ENCODE results near the gene MFSD12. TPM values are rescaled to one million over a fixed set of nuclear protein-coding genes. Genes with fewer than 3 reads are reported as not detected.
A peak's percentile ranks its signal among the peaks of the same experiment; 100 is the strongest.

The MFSD12 gene
- total RNA-seq, 4 donors from 2014 or later = 76.5 to 146 (median 104) TPM

DNA sequence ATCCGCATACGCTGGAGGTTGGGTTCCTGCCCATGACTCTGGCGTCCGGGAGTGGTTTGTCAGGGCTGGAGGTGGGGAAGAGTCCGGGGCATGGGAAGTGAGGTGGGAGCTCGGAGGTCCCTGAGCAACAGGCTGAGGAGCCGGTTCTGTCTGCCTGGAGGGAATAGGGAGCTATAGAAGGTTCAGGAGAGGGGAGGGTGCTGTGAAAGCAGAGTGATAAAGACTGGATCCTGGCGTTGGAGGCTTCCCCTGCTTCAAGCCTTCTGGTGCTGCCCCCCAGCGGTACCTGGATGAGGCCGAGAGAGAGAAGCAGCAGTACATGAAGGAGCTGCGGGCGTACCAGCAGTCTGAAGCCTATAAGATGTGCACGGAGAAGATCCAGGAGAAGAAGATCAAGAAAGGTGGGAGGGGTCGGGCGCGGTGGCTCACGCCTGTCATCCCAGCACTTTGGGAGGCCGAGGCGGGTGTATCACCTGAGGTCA lies 17.9 kb upstream of the MFSD12 start:
- DNase-seq = no peak
- Histone ChIP-seq H3K4me1 (peaks cover 0 to 37% (median 8%) of the 10 kb centered on the region in 4 donors), H3K27ac (no peak overlapping the region), H3K4me3 (no peak overlapping the region), H3K27me3 (no peaks in the 10 kb centered on the region), H3K9me3 (no peaks in the 10 kb centered on the region), H3K36me3 (peaks cover 0 to 5% (median 0%) of the 10 kb centered on the region in 3 donors)
- TF ChIP-seq POLR2A (IDR thresholded peaks at IDR 0.05) (no peak), CTCF (IDR thresholded peaks at IDR 0.05) (peak in 3 of 6 experiments; percentile 10 to 16 (median 14))

DNA sequence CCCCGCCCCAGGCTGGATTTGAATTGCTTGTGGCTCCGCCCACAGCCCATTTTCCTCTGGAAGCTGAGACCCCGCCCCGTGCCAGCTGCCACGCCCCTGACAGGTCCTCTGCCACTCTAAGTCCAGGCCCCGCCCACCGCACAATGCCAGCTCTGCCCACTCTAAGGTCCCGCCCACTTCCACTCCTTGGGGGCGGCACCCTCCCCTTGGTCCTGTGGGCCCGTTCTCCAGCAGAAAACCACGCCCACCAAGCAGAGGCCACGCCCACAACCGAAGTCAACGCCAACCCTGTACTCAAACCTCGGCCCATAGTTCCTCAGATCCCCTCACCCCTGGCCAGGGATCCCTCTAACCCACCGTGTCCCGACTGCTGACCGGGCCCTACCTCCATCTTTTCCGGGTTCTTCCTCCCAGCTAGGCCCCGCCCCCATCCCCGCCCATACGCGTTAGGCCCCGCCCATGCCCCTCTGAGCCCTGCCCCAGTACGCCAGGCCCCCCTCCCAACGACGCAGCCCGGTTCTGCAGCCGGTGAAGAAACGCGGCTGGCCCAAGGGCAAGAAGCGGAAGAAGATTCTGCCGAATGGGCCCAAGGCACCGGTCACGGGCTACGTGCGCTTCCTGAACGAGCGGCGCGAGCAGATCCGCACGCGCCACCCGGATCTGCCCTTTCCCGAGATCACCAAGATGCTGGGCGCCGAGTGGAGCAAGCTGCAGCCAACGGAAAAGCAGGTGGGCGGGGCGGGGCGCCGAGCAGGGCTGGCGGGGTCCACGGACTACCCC lies 16.7 kb upstream of the MFSD12 start:
- Histone ChIP-seq H3K4me1 (peaks cover 0 to 43% (median 8%) of the 10 kb centered on the region in 4 donors), H3K9me3 (no peaks in the 10 kb centered on the region), H3K27ac (peak overlapping the region in 3 of 4 donors; percentile 82 to 91 (median 86)), H3K27me3 (no peaks in the 10 kb centered on the region), H3K36me3 (peaks cover 0 to 5% (median 0%) of the 10 kb centered on the region in 3 donors), H3K4me3 (peak overlapping the region; percentile 62 to 93 (median 74))
- no peak for TF ChIP-seq CTCF (IDR thresholded peaks at IDR 0.05)
- TF ChIP-seq POLR2A (IDR thresholded peaks at IDR 0.05) = no peak
- peak; percentile 81 to 97 (median 95) for DNase-seq

DNA sequence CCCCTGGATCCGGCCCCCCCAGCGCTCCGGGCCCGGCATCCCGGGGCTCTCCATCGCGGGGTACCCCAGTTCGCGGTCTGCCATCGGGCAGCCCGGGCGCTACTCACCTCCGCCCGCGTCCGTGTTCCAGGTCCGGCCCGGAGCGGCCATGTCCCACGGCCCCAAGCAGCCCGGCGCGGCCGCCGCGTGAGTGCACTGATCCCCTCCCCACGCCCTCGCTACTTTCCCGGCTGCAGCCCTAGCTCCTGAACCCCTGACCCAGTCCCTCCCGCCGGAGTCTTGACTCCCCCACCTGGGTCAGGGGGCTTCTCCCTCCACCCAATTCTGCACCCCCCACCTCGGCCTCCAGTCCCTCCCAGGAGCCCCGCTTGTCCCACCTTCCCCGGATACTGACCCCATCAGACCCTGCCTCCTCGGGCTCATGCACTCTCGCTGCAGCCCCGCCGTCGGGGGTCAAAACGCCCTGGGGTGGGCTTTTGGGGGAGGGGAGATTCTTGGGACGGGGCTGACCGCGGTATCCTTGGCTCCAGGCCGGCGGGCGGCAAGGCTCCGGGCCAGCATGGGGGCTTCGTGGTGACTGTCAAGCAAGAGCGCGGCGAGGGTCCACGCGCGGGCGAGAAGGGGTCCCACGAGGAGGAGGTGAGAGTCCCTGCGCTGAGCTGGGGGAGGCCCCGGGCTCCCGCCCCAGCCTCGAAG lies 15.9 kb upstream of the MFSD12 start:
- no peak for DNase-seq
- TF ChIP-seq CTCF (IDR thresholded peaks at IDR 0.05) (no peak), POLR2A (IDR thresholded peaks at IDR 0.05) (no peak)

GRCh38 chr19:3572855-3573161 lies 15.4 kb upstream of the MFSD12 start, which contains the start of gene HMG20B:
Gene HMG20B, plus strand, starts transcription at chr19:3572944. Its CDS starts 366 bp downstream, at chr19:3573310.
- no peaks in the 10 kb centered on the region for H3K27me3 ChIP-seq
- TF ChIP-seq CTCF (IDR thresholded peaks at IDR 0.05) = no peak
- peak in 1 of 2 donors; percentile 28 for TF ChIP-seq POLR2A (IDR thresholded peaks at IDR 0.05)
- H3K4me1 ChIP-seq = peaks cover 0 to 41% (median 8%) of the 10 kb centered on the region in 4 donors
- DNase-seq = no peak
- peak within 1 kb of the TSS; percentile 62 to 93 (median 74) for H3K4me3 ChIP-seq
- peaks cover 0 to 5% (median 0%) of the 10 kb centered on the region in 3 donors for H3K36me3 ChIP-seq
- H3K9me3 ChIP-seq = no peaks in the 10 kb centered on the region
- H3K27ac ChIP-seq = peak within 1 kb of the TSS; percentile 75 to 91 (median 84)

More for the DNA sequence above, 15.9 kb upstream of the MFSD12 start:
- Histone ChIP-seq H3K36me3 (peaks cover 0 to 5% (median 0%) of the 10 kb centered on the region in 3 donors), H3K9me3 (no peaks in the 10 kb centered on the region), H3K4me1 (peaks cover 0 to 45% (median 8%) of the 10 kb centered on the region in 4 donors), H3K27ac (peak overlapping the region; percentile 75 to 91 (median 84)), H3K27me3 (no peaks in the 10 kb centered on the region), H3K4me3 (peak overlapping the region; percentile 62 to 93 (median 74))

DNA sequence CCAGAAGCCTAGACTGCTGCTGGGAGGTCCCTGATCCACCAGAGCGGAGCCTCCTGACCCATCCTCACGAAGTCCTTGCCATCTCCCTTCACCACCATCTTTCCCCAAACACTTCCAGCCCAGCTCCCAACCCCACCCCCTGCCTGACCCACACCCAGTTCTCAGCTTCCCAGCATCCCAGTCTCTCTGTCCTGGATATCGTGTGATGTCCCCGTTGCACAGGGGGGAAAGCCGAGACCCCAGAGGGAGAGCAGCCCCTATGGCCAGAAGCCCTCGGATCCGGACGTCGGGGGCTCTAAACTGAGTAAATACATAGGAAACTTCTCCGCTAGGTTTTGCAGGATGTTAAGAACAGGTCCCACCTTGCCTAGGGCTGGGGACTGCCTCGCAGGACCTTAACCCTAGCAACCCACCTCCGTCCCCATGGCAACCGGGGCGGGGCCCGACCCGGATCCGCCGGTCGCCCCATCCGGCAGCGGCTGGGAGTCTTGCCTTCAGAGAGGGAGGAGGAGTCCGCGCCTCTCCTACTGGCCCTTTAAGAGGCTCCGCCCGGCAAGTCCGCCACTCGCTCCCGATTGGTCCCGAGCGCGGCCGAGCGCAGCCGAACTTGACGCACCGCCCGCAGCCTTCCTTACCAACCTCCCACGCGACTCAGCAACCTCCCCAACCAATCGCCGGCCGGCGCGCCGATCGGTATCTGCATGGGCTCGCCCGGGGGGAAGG lies 14.9 kb upstream of the MFSD12 start:
- H3K4me3 ChIP-seq = peak overlapping the region; percentile 62 to 93 (median 74)
- H3K36me3 ChIP-seq = peaks cover 0 to 5% (median 0%) of the 10 kb centered on the region in 3 donors
- DNase-seq = peak; percentile 100
- H3K4me1 ChIP-seq = peaks cover 0 to 36% (median 8%) of the 10 kb centered on the region in 4 donors
- H3K27ac ChIP-seq = peak overlapping the region; percentile 11 to 91 (median 69)
- no peak for TF ChIP-seq POLR2A (IDR thresholded peaks at IDR 0.05)
- peak in 1 of 6 experiments; percentile 3 for TF ChIP-seq CTCF (IDR thresholded peaks at IDR 0.05)
- H3K27me3 ChIP-seq = no peaks in the 10 kb centered on the region
- no peaks in the 10 kb centered on the region for H3K9me3 ChIP-seq
